NCI-H187 (cell line): ENCODE measurements around the gene PPP1R14D.
A peak's percentile ranks its signal among the peaks of the same experiment; 100 is the strongest.
"Not testable (repeated sequence)": the region's sequence is repeated elsewhere in the genome, so short reads cannot be mapped to it uniquely, and the experiment has no call there.

Source experiments
- DNase-seq, 2 experiments: peaks; one replicate each; lab custom pipeline; 2025; lab: John Stamatoyannopoulos, UW

The PPP1R14D gene, protein sequence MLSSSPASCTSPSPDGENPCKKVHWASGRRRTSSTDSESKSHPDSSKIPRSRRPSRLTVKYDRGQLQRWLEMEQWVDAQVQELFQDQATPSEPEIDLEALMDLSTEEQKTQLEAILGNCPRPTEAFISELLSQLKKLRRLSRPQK

GRCh38 chr15:40828447-40829036 is at the start of gene PPP1R14D:
Gene PPP1R14D, minus strand, starts transcription at chr15:40828708. Its CDS starts 67 bp downstream, at chr15:40828641.
- DNase-seq: no peak

DNA sequence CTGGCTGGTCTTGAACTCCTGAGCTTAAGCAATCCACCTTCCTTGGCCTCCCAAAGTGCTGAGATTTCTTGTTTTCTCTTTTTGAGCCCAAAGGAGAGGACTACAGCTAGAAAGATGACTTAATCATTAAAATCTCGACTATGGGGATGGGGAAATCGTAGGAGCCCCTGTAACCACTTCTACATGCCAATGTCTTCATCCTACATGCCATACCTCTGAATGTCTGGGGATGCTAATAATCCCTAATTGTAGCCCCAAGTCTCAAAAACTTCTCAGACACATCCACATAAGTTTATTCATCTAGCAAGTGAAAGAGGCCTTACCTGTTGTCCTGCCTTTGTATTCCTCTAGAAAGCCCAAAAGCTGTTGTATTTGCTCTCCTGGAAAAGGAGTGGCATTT is 49.2 kb upstream of the PPP1R14D start:
- no peak for DNase-seq

GRCh38 chr15:40875991-40876730 is 47.7 kb upstream of the PPP1R14D start:
- DNase-seq: no peak

DNA sequence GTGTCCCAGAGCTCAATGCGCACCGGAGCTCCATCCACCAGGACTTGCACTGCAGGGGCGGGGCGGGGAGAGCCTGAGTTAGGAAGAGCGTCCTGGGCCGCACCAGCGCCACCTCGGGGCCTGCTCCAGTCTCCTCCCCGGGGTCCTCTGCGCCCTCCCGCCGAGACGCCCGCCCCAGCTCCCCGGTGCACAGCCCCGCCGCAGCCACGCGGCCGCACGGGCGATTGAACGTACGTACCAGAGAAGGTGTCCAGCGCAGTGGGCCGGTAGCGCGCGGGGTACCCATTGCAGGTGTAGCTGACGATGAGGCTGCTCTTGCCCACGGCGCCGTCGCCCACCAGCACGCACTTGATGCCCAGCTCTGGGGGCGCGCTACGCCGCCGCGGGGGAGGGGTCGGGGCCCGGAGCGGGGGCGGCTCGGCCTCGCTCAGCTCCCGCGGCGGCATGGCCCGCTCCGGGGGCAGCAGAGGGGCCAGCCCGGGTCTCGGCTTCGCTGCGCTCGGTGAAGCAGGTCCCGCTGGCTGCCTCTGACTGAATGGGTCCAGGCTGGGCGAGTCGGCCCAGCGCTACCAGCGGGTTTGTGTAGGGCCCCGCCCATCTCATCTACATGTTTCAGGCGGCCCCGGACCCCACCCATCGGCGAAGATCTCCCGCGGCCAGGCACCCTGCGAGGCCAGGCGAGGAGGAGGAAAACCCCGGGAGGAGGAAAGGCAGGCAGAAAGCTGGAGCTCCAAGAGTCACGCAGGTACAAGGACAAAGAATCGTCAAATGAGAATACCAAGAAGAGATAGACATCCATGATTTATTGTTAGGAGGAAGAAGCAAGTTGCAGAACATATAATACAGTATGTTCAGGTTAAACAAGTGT is 45.4 kb upstream of the PPP1R14D start, which contains the start of gene RHOV:
TSS of gene RHOV (minus strand) at position 541 of the 868 bp plus-strand sequence. CDS start at position 446, 95 bp downstream.
- peak in 1 of 2 experiments; percentile 10 for DNase-seq

- DNase-seq: no peak
Measured at GRCh38 chr15:40872791-40873693, 44.5 kb upstream of the PPP1R14D start.

DNA sequence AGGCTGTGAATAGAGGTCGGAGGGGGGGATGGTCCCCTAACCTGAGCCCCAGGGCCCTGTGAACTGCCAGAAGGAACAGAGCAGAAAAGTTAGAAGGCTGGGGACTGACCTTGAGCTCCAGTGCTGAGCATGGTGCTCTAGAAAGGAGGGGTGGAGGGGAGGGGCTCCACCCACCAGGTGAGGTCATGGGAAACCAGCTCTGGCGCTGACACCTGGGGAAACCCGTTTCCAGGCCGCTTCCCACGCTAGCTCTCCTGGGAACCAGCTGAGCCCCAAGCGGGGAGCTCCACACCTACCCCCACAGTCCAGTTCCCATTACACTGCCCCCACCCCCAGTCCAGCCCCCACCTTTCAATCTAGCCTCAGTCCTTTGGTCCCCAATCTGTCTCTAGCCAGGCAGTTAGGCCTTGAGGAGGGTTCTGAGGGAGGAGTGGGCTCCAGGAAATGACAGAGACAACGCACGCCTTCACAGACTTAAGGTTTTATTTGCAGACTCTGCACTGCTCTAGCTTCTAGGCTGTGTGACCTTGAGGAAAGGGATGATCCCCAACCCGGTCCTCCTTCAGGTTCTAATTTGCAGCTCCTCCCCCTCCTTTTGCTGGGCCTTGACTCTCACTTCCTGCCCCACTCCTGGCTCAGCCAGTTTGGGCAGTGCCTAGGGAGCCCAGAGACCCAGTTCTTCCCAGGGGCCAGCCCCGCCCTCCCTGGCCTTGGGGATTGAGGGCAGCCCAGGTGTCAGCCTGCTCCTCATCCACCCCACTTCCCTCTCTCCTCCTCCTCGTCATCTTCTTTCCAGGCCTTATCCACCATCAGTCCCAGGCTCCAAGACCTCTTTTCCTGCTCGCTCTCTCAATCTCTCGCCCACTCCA is 43.5 kb upstream of the PPP1R14D start:
- no peak for DNase-seq

GRCh38 chr15:40870716-40871115 is 42.2 kb upstream of the PPP1R14D start:
- DNase-seq: no peak

DNA sequence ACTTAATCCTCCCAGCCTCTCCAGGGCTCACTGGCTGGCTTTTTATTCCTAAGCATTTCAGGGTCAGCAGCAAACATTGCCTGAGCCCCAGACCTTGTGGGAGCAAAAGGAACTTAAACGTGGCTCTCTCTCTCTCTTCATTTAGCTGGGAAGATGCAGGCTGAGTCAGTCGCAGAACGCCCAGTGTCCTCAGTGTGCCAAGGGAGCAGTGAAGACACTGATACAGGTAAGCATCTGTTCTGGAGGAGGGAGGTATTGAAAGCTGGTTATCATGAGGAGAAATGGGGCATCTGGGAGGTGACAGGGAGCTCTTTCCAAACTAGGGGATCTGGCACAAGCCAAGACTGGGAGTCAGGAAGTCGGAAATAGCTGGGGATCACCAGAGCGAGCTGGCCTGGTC is 41.2 kb upstream of the PPP1R14D start:
- DNase-seq: no peak

DNA sequence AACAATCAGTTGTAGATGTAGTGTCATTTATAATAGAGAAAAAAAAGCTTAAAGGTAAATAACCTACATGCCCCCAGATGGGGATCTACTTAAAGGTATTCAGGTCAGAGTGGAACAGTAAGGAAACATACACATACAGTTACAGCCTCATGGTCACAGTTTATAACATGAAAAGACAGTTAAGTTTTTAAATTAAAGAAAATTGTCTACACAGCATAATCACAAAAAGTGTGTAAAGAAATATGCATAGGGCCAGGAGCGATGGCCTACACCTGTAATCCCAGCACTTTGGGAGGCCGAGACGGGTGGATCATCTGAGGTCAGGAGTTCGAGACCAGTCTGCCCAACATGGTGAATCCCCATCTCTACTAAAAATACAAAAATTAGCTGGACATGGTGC is 38.7 kb upstream of the PPP1R14D start:
- DNase-seq: no peak

- no peak for DNase-seq
Measured at GRCh38 chr15:40863660-40864270, 35.3 kb upstream of the PPP1R14D start.

- DNase-seq: not testable (repeated sequence)
Measured at GRCh38 chr15:40861147-40861546, 32.6 kb upstream of the PPP1R14D start.

DNA sequence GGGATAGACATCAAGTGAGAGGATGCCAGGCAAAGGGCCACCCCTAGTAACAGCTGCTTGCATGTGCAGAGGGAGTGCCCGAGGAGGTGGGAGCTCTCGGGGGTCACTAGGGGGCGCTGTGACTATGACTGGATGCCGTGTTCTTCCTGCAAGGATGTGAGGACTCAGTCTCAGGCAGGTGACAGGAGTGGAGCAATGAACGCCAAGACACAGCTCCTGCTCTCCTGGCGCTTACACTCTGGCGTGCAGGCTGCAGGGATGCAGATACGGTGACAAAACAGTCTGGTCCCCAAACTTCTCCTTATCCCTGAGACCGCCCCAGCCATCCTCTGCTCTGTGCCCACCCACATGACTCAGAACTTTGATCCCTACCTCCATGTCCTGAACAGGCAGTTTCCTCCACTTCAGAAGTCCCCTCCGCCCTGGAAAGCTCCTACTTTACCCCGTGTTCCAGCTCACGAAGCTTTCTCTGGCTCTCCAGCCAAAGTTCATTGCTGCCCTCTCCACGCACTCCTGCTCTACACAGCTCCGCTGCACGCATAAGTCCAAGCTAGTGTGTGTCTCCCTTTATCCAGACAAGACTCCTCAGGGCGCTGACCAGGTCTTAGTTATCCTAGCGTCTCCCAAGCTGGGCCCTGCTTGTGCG is 30.8 kb upstream of the PPP1R14D start:
- no peak for DNase-seq

DNA sequence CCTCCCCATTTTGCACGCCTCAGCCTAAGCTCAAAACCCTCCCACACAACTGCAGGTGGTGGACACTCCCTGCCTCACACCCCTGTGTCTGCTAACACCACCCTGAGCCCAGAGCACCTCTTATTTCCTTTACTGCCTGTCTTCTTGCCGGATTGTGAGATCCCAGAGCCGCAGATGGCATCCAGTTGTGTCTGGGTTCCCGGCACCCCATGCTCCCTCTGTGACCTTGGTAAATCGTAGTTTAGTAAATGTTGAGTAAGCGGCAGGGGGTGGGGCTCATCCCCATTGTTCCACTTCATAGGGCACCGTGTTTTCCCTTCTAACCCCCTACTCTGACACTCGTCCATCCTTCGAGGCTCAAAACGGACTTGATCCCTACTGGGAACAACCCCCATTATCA is 30.2 kb upstream of the PPP1R14D start:
- DNase-seq: no peak

GRCh38 chr15:40857601-40858341 is 29.3 kb upstream of the PPP1R14D start:
- no peak for DNase-seq

DNA sequence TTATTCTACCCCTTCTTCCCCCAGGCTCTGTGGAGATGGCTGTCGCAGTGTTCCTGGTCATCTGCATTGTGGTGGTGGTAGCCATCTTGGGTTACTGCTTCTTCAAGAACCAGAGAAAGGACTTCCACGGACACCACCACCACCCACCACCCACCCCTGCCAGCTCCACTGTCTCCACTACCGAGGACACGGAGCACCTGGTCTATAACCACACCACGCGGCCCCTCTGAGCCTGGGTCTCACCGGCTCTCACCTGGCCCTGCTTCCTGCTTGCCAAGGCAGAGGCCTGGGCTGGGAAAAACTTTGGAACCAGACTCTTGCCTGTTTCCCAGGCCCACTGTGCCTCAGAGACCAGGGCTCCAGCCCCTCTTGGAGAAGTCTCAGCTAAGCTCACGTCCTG is 28.2 kb upstream of the PPP1R14D start:
- no peak for DNase-seq

DNA sequence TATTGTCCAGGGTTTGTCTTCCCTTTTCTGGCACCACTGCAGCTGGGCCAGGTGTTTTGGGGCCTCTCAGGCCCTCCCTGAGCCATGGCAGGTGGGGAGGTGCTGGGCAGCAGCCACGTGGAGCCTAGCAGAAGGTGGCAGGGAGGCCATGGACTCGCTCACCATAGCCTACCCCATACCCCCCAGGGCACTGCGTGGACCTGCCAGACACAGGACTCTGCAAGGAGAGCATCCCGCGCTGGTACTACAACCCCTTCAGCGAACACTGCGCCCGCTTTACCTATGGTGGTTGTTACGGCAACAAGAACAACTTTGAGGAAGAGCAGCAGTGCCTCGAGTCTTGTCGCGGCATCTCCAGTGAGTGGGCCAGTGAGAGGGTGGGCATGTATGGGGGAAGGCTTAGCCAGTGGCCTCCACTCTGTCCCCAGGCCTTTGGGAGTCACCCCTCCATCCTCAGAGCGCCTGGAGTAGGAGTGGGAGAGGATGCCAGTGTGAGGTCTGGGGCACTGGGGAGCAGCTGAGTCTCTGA is 27.3 kb upstream of the PPP1R14D start:
- no peak for DNase-seq

DNA sequence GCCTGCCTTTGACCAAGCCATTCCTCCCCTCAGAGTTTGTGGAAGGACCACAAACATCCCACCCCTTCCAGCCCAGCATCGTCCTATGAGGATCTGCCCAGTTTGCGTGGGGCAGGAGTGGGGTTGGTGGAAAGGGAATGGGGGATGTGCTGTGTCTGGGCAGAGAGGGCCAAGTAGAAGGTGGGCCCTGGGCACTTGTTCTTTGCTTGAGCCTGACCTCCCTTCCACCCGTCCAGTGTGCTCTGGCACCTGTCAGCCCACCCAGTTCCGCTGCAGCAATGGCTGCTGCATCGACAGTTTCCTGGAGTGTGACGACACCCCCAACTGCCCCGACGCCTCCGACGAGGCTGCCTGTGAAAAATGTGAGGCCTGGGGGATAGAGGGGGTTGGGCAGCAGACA is 25.7 kb upstream of the PPP1R14D start:
- no peak for DNase-seq

GRCh38 chr15:40853241-40853890 is 24.9 kb upstream of the PPP1R14D start:
- DNase-seq: no peak
